Chondrocyte (in vitro differentiated cells): ENCODE results near the gene GGCX. TPM values are rescaled to one million over a fixed set of nuclear protein-coding genes. Genes with fewer than 3 reads are reported as not detected.
A peak's percentile ranks its signal among the peaks of the same experiment; 100 is the strongest.

Source experiments
- DNase-seq: peaks from one replicate; pipeline ENCODE4 v3.0.0; 2021; ENCODE audit warnings: mixed read lengths, low spot score
- H3K27ac Mint-ChIP-seq: one replicate; pipeline ENCODE4 v1.8.0; 2021; ENCODE audit warnings: mild to moderate bottlenecking, moderate library complexity, mixed read lengths; ENCODE audit not compliant: unreplicated experiment
- H3K27me3 Mint-ChIP-seq: 2 replicates; pipeline ENCODE4 v1.8.0; 2021; ENCODE audit warnings: low read depth, mixed read lengths
- H3K36me3 Mint-ChIP-seq: 2 replicates; pipeline ENCODE4 v1.8.0; 2021; ENCODE audit warnings: low read depth, mixed read lengths
- H3K4me1 Mint-ChIP-seq: 2 replicates; pipeline ENCODE4 v1.8.0; 2021; ENCODE audit warnings: low read depth, mild to moderate bottlenecking, mixed read lengths
- H3K4me3 Mint-ChIP-seq: one replicate; pipeline ENCODE4 v1.8.0; 2021; ENCODE audit warnings: mild to moderate bottlenecking, moderate library complexity, mixed read lengths; ENCODE audit not compliant: unreplicated experiment
- H3K9me3 Mint-ChIP-seq: 2 replicates; pipeline ENCODE4 v1.8.0; 2021; ENCODE audit warnings: low read depth, mixed read lengths
- total RNA-seq: library from RNA; stranded (reverse); gene quantifications from 3 replicates; pipeline ENCODE4 v1.2.1, GENCODE V29; 2021
- TF ChIP-seq, protein P1 (sequence below): fragments of 200-600 bp; sonication (generic); IDR thresholded peaks from 2 replicates; pipeline ENCODE4 v1.5.0; 2021; ENCODE audit warnings: antibody characterized with exemption, mild to moderate bottlenecking, moderate library complexity

The GGCX gene
- total RNA-seq, 1 donor from 2014 or later = 55.7 TPM

DNA sequence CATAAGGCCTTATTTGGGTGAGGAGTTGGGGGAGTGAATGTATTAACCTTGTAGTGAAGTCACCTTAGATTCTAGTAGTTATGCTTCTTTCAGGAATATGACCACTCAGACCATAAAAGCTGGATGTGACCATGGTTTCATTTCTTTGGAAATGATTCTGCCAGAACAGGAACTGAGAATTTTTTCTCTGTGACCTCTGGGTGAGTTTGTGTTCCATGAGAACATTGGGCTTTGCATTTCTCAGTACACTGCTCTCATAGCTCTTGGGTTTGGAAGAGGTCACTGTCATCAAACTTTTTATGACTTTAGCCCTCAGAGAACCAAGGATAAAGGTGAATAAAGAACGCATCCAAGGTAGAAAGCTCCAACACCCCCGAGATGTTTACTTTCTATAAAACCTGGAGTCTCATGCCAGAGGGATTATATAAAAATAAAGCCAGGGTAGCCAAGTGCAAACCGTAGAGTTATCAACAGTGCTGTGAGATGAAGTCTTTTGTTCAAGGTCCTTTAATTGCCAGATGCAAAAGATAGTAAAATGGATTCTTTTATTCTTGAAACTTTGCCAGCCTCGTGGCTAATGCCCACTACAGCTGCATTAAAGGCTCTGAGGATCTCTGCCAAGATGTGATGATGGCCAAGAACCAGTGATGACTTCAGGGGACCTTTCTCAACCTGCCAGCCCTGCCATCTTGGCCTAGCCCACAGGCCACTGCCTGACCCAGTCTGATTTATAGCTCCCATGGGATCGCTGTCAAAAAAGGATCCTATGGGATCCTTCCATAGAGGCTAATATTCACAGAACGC lies 50.1 kb downstream of the GGCX start:
- H3K36me3 Mint-ChIP-seq = no peaks in the 10 kb centered on the region
- TF ChIP-seq, protein P1, sequence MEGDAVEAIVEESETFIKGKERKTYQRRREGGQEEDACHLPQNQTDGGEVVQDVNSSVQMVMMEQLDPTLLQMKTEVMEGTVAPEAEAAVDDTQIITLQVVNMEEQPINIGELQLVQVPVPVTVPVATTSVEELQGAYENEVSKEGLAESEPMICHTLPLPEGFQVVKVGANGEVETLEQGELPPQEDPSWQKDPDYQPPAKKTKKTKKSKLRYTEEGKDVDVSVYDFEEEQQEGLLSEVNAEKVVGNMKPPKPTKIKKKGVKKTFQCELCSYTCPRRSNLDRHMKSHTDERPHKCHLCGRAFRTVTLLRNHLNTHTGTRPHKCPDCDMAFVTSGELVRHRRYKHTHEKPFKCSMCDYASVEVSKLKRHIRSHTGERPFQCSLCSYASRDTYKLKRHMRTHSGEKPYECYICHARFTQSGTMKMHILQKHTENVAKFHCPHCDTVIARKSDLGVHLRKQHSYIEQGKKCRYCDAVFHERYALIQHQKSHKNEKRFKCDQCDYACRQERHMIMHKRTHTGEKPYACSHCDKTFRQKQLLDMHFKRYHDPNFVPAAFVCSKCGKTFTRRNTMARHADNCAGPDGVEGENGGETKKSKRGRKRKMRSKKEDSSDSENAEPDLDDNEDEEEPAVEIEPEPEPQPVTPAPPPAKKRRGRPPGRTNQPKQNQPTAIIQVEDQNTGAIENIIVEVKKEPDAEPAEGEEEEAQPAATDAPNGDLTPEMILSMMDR = no peak
- no peaks in the 10 kb centered on the region for H3K9me3 Mint-ChIP-seq
- peak overlapping the region; percentile 41 for H3K27ac Mint-ChIP-seq
- no peak overlapping the region for H3K4me3 Mint-ChIP-seq
- peaks cover 26% of the 10 kb centered on the region for H3K4me1 Mint-ChIP-seq
- no peaks in the 10 kb centered on the region for H3K27me3 Mint-ChIP-seq
- no peak for DNase-seq

DNA sequence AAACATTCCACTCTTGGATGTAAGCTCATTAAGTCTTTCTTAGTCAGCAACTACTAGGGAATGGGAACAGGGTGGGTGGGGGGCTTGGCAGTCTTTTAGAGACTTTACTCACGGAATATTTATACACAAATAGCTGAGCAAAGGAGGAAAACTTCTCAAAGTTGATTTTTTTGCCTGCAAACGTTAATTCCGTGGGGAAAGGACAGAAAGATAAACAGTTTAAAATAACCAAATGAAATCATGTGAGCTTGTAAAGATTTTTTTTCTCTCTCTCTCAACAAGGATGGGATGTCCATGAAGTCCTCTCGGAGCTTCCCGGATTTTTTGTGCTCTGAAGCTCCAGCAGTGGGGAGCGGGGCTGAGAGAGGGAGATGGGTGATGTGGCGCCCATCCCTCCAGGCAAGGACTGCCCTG lies 54.5 kb downstream of the GGCX start:
- TF ChIP-seq, protein P1 = no peak
- H3K4me3 Mint-ChIP-seq = no peak overlapping the region
- peak overlapping the region; percentile 58 for H3K27ac Mint-ChIP-seq
- no peak for DNase-seq
- H3K9me3 Mint-ChIP-seq = no peaks in the 10 kb centered on the region
- H3K36me3 Mint-ChIP-seq = no peaks in the 10 kb centered on the region
- no peaks in the 10 kb centered on the region for H3K27me3 Mint-ChIP-seq
- H3K4me1 Mint-ChIP-seq = peaks cover 50% of the 10 kb centered on the region

DNA sequence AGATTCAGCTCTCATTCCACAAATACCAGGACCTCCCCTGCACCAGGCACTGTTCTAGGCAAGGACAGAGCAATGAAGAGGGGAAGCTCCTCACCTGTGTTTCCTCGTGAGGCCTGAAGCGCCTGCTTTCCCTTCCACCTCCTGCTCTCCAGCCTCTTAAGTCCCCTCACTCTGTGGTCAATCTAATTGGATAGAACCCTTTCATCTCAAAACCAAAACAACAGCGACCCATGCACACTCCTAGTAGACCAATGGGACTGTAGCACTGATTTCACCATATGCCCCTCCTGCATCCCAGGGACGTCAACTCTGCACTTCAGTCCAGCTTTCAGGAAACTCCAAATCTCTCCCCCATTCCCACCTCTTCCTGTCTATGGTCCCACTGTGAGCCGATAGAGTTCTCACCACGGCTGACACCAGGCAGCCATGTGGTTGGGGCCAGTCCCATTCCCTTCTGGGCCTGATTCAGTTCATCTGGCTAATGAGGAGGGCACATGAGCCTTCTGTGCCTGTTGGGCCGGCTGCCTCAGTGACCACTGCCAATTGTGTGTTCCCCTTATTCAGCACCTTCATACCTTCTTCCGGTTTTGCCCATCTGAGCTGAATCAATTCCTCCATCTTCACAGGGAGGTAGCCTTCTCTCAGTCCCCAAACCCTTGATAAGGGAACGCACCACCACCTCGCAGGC lies 55.6 kb downstream of the GGCX start:
- Mint-ChIP-seq H3K4me3 (no peak overlapping the region), H3K4me1 (peaks cover 39% of the 10 kb centered on the region), H3K36me3 (no peaks in the 10 kb centered on the region), H3K27ac (peak overlapping the region; percentile 96), H3K9me3 (no peaks in the 10 kb centered on the region), H3K27me3 (no peaks in the 10 kb centered on the region)
- TF ChIP-seq, protein P1 = no peak
- DNase-seq = no peak

DNA sequence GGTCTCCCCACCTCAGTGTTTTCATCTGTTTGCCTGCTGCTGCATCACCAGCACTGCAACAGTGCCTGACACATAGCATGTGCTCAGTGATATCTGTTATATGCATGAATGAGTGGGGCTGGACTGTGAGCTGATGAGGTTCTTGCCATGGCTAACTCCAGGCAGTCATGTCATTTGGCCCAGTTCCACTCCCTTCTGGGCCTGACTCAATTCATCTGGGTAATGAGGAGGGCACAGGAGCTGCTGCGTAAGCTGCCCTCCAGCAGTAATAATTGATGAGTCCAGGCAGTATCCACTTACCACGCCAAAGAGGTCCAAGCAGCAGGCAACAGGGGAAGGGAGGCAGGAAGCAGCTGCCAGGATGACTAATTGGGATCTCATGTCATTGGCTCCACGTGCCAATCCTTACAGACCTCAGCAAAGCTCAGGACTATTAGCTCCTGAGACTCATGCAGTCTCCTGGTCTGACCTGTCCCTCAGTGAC lies 56.5 kb downstream of the GGCX start:
- Mint-ChIP-seq H3K4me3 (no peak overlapping the region), H3K27me3 (no peaks in the 10 kb centered on the region), H3K4me1 (peaks cover 38% of the 10 kb centered on the region), H3K27ac (peak overlapping the region; percentile 96), H3K36me3 (no peaks in the 10 kb centered on the region), H3K9me3 (no peaks in the 10 kb centered on the region)
- TF ChIP-seq, protein P1 = no peak
- no peak for DNase-seq
